Stimulated activated CD8-positive, alpha-beta memory T cell treated with anti-CD3 and anti-CD28 coated beads, Interleukin-12 subunit alpha, Interleukin-12 subunit beta, amount 100 ng/mL, for 24 hours (primary cell): ENCODE results near the gene FRY.

Experiments
- DNase-seq: peaks from one replicate; pipeline ENCODE4 v3.0.0-alpha.2; 2020; ENCODE audit errors: extremely low read depth

Gene FRY

DNA sequence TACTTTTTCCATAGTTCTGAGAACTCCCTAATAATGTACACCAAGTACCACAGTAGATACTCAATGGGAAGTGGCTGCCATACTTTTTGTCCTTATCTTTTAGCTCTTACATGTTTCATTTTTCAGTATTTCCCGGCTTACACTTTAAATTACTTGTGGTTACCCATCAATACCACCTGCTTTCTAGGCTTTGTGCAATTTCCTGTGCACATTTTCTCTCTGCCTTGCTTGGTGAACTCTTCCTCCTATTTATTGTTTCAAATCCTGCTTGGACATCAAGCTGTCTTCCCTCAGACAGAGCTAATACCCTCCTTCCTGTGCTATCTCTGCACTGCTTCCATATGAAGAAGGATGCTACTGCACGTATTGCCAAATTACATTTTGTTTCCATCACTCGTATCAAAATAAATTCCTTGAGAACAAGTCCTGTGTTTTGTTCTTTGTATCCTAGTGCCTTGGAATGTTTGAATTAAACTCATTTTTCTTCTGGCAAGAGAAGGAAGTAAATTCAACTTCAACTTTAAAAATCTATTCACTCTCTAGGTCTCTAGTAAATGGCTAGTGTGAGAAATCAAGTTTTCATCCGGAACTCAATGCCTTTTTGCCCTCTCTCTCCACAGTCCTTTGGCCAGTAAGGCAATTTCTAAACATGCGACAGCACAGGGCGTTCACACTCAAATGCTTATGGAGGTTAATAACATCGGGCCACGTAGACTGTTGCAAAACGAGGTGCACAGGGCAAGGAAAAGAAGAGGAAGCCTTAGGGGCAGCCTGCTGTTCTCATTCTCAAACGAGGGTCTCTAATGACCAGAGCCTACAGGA is 277.9 kb downstream of the FRY start:
- DNase-seq = no peak

DNA sequence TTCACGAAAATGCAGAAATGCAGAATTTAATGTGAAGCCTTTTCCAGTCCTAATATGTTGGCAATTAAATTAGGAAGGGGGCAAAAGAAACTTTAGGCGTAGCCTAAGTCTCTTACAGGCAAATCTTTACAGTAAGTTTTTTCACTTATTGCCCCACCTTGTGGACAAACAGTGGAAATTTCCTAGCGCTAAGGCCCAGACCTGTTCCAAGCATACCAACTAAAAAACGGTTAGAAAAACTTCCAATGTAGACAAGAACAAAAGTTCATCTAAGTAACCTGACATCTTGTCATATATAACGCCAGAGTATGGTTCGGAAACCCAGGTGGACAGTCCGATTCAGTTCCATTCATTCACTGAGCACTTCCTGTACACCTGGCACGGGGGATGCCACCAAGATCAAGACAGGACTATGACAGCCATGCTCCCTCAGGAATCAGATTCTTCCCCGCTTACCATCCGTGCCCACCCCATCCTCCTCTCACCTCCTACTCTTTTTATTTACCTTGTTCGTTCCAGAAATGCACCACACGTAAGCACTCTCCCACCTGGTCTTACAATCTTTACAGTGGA is 278.6 kb downstream of the FRY start:
- DNase-seq = no peak

DNA sequence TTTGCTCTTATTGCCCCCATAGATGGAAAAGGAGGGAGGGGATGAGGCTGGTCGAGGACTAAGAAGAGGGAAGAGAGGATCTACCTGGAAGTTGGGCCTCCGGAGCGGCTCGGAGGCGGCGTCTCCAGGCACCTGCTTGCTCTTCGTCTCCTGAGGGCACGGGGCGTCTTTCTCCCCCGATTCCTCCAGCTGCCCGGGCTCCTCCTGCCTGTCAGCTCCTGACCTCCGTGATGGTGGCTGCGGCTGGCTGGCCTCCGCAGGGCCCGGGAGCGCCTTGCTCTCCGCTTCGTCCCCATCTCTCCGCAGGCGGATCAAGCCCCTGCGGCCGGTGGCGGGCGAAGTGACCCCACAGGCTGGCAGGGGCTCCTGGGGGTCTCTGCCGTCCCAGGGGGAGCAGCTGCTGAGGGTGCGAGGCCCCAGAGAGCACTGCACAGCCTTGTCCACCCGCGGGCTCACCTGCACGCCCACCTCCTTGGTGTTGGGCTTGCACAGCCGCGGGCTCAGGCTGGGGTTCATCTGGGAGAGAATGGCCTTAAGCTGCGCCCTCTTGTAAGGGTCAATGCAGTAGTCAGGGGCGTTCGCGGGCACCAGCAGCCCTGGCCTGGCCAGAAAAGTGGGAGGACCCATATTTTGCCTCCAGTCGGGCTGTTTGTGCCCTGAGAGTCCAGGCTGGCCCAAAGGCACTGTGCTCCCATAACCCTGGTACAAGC is 279.8 kb downstream of the FRY start:
- no peak for DNase-seq

DNA sequence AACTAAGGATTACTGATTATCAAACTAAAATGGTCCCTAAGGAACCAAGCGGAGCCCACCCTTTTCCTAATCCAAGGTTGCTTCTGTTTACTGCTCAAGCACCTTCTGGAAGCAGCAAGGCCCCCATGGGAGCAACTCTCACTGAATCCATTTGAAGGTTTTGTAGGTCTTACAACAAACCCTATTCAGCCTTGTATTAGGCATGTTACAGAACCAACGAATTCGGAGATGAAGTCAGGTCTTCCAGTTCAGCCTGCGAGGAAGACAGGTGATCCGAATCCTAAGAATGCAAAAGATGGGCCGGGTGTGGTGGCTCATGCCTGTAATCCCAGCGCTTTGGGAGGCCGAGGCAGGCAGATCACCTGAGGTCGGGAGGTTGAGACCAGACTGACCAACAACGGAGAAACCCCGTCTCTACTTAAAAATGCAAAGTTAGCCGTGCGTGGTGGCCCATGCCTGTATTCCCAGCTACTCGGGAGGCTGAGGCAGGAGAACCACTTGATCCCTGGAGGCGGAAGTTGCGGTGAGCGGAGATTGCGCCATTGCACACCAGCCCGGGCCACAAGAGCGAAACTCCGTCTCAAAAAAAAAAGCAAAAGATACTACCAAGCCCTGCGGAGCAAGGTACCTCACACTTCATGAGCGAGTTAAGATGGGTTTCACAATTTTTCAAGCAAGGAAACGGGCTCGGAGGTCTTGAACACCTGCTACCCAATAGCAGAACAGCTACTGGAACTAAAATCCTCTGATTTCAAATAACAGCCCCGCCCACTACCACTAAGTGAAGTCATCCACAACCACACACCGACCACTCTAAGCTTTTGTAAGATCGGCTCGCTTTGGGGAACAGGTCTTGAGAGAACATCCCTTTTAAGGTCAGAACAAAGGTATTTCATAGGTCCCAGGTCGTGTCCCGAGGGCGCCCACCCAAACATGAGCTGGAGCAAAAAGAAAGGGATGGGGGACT is 283.0 kb downstream of the FRY start:
- DNase-seq = peak; percentile 19

GRCh38 chr13:32315238-32316027 is 283.9 kb downstream of the FRY start, which contains the start of the genes BRCA2 and ZAR1L:
Gene BRCA2 (plus strand): TSS chr13:32315508. CDS start chr13:32316461, 953 bp downstream.
Gene ZAR1L (minus strand): TSS chr13:32315363. CDS start chr13:32311925, 3,438 bp downstream.
- DNase-seq = peak; percentile 74

- no peak for DNase-seq
Measured at GRCh38 chr13:32316028-32316339, 284.4 kb downstream of the FRY start.

GRCh38 chr13:32316501-32316900 is 284.9 kb downstream of the FRY start:
- no peak for DNase-seq

DNA sequence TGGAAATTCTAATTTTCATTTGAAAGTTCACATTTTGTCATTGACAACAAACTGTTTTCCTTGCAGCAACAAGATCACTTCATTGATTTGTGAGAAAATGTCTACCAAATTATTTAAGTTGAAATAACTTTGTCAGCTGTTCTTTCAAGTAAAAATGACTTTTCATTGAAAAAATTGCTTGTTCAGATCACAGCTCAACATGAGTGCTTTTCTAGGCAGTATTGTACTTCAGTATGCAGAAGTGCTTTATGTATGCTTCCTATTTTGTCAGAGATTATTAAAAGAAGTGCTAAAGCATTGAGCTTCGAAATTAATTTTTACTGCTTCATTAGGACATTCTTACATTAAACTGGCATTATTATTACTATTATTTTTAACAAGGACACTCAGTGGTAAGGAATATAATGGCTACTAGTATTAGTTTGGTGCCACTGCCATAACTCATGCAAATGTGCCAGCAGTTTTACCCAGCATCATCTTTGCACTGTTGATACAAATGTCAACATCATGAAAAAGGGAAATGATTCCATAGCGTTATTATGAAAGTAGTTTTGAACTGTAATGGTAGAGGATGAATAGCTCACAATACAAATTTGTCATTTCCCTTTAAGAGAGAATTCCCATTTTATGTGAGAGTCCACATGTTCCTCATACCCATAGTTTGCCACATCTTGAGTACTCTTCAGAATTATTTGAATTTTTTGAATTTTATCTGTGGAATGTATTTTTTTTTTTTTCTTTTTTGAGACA is 286.3 kb downstream of the FRY start:
- DNase-seq = no peak

- DNase-seq = no peak
Measured at GRCh38 chr13:32320528-32320927, 289.0 kb downstream of the FRY start.

DNA sequence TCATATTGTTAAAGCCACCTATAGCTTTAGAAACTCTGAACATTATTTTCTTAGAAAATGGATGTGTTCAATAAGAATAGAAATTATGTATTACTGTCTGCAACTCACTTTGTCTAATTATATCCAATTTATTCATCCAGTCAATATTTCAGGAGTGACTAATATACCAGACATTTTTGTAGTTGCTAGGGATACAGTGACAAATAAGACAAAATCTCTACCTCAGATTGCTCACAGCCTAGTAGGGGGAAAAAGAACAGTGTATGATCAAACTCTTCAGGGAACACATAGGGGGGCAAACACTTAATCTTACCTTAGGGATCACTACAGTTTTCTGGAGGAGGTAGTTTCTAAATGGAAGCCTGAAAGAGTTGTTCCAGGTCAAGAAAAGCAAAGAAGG is 292.3 kb downstream of the FRY start:
- DNase-seq = no peak

GRCh38 chr13:32330441-32330840 is 298.9 kb downstream of the FRY start:
- DNase-seq = no peak

DNA sequence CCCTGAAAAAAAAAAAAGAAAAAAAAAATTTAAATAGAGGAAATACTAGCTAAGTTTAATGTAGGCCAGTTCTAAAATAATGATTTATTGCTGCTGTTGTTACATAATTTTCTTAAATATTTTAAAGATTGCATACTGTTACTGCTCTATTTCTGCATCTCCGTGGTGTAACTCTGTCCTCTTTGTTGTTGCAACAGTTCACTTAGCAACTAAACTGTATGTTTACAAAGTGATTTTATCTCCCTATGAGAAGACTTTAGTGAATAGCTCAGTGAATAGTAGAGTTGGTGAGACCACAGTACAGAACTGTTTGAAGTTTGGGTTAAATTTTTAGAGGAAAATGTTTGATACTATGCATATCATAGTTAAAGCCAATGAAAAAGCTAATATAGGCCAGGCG is 303.1 kb downstream of the FRY start:
- no peak for DNase-seq

GRCh38 chr13:32340914-32341313 is 309.3 kb downstream of the FRY start:
- DNase-seq = no peak

DNA sequence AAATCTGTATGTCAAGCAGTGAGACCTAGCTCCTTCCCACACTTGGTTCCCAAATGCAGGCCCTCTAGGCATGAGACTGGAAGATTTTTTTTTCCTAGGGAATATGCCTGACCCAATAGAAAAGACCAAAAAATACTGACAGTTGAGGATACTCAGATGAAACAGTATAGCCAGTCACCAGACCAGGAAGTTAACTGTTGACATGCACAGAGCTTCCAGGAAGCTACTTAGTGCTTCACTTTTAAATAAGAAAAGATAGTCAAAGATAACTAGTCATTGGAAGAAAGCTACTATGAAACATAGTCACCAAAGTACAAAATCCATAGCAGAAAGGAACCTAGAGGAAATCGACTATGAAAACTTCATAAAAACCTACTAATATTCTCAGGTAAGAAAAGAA is 316.1 kb downstream of the FRY start:
- DNase-seq = no peak
